Globus pallidus (tissue), 1 donor: ENCODE results near the gene PC.

ENCODE experiments used
- DNase-seq: peaks from one replicate; pipeline ENCODE4 v3.0.0-alpha.2; 2015; ENCODE audit warnings: low spot score

PC gene

GRCh38 chr11:66854729-66855211 lies 103.4 kb downstream of the PC start:
- no peak for DNase-seq

- DNase-seq: no peak
Observed at GRCh38 chr11:66854231-66854661, 103.9 kb downstream of the PC start.

DNA sequence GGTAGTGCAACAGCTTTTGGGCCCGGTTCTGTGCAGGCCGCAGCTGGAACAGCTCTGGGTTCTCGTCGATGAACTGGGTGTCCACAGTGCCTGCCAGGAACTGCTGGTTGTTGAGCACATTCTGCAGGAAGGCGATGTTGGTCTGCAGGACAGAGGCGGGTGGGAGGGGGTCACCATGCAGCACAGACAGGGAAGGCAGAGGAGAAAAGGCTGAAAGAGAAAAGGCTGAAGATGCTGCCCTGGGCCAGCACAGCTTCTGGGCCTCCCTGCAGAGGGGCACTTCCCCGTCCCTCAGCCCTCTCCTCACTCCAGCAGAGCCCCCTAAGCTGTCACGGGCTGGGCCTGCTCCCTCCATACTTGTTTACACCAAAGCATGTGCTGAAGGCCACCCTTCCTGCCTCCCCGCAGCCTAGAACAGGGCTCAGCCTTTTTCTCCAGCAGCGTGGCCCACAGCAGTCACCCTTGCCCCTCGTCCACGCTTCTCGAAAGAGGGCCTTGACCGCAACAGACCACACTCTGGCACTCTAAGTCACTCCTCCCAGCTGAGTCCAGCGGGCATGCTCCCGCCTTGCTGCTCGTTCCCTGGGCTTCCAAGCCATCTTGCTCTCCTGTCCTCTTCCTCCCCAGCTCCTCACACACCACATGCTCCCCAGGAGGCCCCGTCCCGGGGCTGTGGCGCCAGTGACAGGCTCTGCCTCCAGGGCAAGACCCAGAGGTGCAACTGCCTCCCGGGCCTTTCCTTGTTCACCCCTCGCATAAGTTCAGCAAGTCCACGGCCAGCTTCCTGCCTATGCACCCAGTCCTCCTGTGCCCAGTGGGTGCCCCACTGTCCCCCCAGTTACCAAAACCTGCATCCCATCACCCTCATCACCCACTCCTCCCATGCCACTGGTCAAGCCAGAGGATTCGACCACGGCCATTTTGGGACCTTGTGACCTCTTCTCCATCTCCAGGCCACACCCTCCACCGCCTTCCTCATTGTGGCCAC lies 104.6 kb downstream of the PC start:
- DNase-seq: no peak

DNA sequence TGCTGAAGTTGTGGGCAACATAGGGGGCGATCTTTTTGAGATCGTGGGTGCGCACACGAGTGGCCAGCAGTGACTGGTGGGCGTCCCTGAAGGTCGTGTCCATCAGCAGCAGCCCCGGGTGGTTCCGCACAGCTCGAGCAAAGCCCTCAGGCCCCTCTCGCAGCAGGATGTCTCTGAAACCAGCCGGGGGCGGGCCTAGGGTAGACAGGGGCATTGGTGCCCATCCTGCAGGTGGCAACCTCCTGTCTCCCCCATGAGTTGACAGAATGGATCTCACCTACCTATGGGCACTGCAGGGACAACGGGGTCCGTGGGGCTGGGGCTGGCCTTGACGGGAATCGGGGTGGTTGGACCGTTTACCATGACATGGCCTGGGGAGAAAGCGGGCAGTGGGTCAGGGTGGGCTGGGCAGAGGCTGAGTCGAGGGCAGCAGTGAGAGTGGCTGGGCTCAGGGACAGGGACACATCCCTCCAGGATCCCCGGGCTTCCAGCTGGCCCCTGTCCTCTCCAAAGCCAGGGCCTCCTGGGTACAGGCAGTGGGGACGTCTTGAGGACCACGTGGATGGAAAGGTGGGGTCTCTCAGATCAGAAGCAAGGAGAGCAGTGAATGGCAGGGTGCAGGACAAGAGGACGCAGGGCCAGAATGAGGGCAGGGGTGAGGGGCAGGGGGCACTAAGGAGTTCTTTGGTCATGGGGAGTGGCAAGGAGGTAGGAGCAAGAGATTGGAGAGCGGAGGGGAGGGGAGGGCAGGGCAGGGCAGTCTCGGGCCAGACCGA lies 105.5 kb downstream of the PC start:
- DNase-seq: no peak

GRCh38 chr11:66851698-66852465 lies 106.3 kb downstream of the PC start:
- no peak for DNase-seq

DNA sequence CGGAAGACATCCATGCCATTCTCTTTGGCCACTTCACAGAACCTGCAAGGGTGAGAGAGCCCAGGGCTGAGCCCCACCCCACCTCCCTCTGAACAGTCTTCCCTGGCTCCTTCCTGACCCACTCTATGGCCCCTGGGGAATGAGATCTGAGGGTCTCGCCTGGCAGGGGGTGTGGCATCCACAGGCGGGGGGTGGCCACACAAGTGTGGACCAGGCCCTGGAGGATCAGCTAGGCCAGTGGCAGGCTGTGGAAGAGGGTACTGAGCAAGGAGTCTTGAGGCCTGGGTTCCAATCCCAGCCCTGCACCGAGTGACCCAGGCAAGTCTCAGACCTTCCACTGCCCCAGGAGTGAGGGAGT lies 107.0 kb downstream of the PC start:
- DNase-seq: no peak

DNA sequence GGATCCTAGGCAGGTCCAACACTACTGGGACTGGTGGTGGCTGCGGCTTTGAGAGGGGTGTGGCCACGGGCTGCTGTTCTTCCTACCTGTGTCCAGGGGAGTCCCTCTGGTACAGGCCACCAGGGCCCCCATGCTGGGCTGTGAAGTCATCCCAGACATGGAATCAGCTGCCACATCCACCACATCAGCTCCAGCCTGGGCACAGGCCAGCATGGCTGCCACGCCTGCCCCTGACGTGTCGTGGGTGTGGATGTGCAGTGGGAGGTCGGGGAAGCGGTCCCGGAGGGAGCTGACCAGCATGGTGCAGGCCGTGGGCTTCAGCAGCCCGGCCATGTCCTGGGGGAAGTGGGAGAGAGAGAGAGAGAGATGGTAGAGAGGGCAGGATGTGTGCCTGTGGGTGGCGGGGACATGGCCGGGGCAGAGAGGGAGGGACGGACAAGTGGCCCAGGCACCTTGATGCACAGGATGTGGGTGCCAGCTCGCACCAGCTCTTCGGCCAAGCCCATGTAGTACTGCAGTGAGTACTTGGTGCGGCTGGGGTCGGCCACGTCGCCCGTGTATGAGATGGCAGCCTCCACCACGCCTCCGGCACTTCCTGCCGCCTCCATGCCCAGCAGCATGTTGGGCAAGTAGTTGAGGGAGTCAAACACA lies 107.5 kb downstream of the PC start:
- no peak for DNase-seq

GRCh38 chr11:66850235-66850587 lies 108.0 kb downstream of the PC start:
- DNase-seq: no peak

DNA sequence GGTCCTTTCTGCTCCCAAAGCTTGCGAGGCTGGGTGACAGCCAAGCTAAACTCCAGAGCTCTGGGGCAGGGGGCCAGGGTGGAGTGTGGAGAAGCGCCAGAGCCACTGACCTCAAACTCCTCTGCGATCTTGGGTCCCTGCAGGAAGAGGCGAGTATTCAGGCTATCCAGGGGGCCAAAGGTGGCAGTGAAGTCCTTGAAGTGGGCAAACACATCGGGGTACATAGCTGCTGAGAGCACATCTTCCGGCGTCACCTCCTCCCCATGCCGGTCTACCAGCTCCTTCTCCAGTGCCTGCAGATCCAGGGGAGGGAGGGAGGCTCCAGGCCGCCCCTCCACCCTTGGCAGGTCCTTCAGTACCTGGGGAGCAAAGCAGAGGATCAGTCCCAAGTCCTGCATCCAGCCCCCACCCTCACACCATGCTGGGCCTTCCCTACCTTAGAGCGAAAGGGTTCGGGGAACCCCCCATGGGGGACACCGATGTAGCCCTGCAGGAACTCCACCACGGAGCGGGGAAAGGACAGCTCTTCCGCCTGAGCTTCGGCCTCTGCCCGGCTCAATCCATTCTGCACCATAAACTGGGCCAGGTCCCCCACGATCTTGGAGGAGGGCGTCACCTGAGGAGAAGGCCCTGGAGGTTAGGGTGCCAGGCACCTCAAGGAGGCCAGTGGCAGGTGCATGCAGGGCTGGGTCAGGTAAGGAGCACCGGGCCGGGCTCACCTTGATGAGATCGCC lies 108.5 kb downstream of the PC start:
- no peak for DNase-seq

DNA sequence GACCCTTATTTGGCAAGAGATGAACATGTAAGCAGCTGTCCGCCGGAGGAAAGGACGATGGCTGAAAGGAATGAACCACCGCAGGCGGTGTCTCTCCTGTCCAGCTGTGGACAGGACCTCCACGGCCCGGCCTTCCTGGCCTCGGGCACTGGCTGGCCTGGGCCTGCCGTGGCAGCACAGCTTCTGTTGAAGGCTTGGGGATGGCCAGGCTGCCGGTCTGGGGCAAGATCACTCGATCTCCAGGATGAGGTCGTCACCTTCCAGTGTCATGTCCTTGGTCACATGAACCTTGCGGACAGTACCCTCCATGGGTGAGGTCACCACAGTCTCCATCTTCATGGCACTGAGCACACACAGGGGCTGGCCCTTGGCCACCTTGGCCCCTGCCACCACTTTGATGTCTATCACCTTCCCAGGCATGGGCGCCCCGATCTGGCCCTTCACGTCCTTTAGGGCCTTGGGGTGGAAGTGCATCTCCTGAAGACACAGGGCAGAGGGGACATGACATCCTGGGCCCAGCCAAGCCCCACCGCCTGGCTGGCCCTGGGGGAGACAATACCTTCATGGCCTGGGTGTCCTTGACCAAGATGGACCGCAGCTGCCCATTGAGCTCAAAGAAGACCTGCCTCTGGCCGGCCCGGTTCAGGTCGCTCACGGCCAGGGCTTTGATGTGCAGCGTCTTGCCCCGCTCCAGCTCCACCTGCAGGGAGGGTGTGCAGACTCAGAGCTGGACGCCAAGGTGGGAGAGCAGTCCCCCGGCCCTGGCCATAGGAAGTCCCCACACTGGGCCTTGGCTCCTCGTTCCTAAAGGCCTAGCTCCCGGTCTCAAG lies 109.3 kb downstream of the PC start:
- DNase-seq: no peak

DNA sequence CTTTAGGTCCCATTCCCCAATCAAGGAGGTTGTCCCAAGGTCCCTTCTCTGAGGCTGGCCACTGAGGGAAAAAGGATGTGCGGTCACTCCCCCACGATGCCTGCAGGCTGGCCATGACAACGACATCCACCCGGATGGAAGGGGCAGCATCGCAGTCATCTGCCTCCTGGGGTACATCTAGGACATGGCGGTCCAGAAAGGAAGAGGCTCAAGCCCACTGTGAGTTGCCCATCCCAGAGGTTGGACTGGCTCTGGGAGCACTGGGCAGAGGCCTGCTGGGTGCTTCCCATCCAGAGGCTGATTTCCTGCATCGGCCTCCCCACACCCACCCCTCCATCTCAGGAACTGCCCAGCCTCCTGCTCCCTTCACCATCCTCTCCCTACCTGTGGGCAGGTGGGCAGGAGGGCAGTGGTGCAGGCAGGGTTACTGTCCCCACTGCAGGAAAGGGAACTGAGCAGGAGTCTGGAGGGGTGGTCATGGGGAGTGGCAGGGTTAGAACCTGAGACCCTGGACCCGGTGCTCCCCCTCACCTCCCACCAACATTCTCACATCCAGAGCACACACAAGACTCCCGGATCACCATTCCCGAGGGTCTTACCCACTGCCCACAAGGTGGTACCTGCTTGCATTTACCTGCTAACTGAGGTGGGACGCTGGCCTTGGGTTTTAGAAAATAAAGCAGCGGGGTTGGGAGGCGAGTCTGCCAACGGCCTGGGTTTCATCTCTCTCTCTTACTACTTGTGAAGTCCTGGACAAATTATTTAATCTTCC lies 110.5 kb downstream of the PC start:
- DNase-seq: no peak

DNA sequence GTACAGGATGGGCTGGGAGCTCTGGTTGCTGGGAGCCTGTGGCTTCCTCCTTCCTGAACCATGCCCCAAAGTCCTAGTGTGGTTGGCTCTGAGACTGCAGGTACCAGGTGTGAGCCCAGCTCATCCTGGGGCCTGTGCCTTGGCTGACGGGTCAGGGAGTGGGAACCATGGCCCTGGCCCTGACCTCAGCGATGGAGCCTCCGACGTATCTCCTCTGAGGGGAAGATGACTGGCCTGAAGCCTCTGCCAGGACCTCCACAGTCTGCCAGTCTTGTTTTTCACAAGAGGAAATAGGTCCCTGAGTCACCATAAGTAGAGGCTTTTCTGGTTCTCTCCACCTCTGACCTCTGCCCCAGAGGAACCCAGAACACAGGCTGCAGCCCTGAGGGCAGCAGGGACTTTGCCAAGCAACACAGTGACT lies 111.5 kb downstream of the PC start:
- no peak for DNase-seq

GRCh38 chr11:66845876-66846212 lies 112.3 kb downstream of the PC start:
- no peak for DNase-seq

DNA sequence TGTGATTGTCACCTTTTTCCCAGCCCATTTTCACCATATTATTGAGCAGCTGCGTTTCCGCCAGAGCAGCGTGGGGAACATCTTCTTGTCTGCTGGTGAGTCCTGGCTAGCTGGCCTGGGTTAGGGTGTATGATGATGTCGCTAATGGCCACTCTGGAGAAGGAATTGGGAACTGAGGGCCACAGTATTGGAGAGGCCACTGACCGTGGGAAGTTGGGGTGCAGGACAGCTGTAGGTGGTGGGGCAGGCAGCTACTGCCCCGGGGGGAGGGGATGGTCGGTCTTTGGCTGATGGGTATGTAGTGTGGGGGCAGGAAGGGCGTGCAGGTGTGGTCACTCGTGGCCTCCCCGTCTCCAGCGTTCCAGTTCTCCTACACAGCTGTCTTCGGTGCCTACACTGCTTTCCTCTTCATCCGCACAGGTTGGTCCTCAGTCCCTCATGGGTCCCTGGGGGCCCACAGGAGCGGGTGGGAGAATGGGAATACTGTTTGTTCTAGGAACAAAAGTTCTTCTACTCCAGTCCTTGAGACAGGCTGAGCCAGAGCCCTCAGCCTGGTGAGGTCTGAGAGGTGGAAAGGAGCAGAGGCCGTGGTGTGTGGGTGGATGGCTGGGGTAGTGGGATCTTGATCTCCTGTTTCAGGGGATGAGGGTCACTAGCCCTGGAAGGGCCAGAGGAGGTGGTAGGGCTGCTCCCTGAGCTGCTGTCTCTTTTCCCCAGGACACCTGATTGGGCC lies 112.9 kb downstream of the PC start:
- no peak for DNase-seq

DNA sequence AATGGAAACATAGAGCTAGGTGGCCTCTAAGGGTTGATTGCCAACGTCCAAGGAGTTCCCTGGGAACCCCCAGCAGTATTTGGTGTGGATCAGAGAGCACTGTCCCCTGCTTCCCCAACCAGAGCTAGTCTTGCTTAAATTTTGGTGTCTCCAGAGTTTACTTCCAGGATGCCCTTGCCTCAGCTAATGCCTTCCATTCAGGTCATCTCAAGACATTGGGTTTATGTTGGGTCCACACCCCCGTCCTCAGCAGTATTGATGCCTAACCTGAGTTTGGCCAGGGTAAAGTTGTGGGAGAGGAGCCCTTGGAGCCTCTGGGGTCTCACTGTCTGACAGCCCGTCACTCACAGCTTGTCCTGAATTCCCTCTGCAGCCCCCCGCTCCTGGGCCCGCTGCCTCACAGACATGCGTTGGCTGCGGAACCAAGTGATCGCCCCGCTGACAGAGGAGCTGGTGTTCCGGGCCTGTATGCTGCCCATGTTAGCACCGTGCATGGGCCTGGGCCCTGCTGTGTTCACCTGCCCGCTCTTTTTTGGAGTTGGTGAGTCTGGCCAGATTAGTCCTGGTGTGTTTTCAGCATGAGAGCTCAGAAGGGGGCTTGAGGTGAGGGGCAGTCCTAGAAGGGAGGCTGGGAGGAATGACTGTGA lies 113.6 kb downstream of the PC start:
- DNase-seq: no peak

- DNase-seq: no peak
Observed at GRCh38 chr11:66843776-66844495, 114.2 kb downstream of the PC start.
